Spleen (tissue), 11 donors: Measurements from ENCODE around the gene RUFY3. TPM values are rescaled to one million over a fixed set of nuclear protein-coding genes. Genes with fewer than 3 reads are reported as not detected.
"Not testable (repeated sequence)": the region's sequence is repeated elsewhere in the genome, so short reads cannot be mapped to it uniquely, and the experiment has no call there.

ENCODE experiments used
- DNase-seq: peaks from one replicate; pipeline ENCODE4 v3.0.0-alpha.2; 2020
- H3K27ac ChIP-seq, 8 donors: fragments of 200-600 bp; sonication (generic) in 7 of 8; 1 replicate in 4 of 8; 2 replicates in 4 of 8; pipeline versions ENCODE4 v1.5.0 to v1.8.0; 2016 to 2021; ENCODE audit warnings: inconsistent platforms in 4 of 8, mild to moderate bottlenecking in 4 of 8, moderate library complexity in 1 of 8
- H3K27me3 ChIP-seq, 7 donors: fragments of 200-600 bp; sonication (generic) in 6 of 7; replicated peaks in 1 of 7; 1 replicate in 4 of 7; 2 replicates in 3 of 7; pipeline versions ENCODE4 v1.5.0 to v1.8.0; 2016 to 2021; ENCODE audit warnings: inconsistent platforms in 3 of 7, mild to moderate bottlenecking in 1 of 7
- H3K36me3 ChIP-seq, 6 donors: fragments of 200-600 bp; sonication (generic) in 5 of 6; 1 replicate in 4 of 6; 2 replicates in 2 of 6; pipeline versions ENCODE4 v1.5.0 to v1.8.0; 2016 to 2021; ENCODE audit warnings: inconsistent platforms in 2 of 6
- H3K4me1 ChIP-seq, 6 donors: fragments of 200-600 bp; sonication (generic) in 5 of 6; 1 replicate in 3 of 6; 2 replicates in 3 of 6; pipeline versions ENCODE4 v1.5.0 to v1.8.0; 2016 to 2021; ENCODE audit warnings: inconsistent platforms in 3 of 6
- H3K4me3 ChIP-seq, 8 donors: fragments of 200-600 bp; sonication (generic) in 7 of 8; 1 replicate in 4 of 8; 2 replicates in 4 of 8; pipeline versions ENCODE4 v1.5.0 to v1.8.0; 2016 to 2021; ENCODE audit warnings: inconsistent platforms in 4 of 8, mild to moderate bottlenecking in 4 of 8, moderate library complexity in 2 of 8
- H3K9me3 ChIP-seq, 8 donors: fragments of 200-600 bp; sonication (generic) in 7 of 8; 1 replicate in 4 of 8; 2 replicates in 4 of 8; pipeline versions ENCODE4 v1.5.0 to v1.8.0; 2016 to 2021; ENCODE audit warnings: inconsistent platforms in 4 of 8
- CTCF ChIP-seq, 11 experiments: fragments of 200-600 bp in 7 of 11; fragments of 450-650 bp in 4 of 11; sonication (generic) in 4 of 11; IDR thresholded peaks in 8 of 11; conservative IDR thresholded peaks in 3 of 11; 1 replicate in 7 of 11; 2 replicates in 4 of 11; pipeline versions ENCODE4 v1.4.0 to v1.8.0; 2016 to 2021; ENCODE audit warnings: antibody characterized with exemption in 11 of 11, inconsistent platforms in 4 of 11, mild to moderate bottlenecking in 1 of 11
- POLR2A ChIP-seq, 3 donors: fragments of 450-650 bp; IDR thresholded peaks; one replicate each; pipeline ENCODE4 v1.5.1; 2017; ENCODE audit warnings: antibody characterized with exemption in 3 of 3, mild to moderate bottlenecking in 1 of 3
- POLR2AphosphoS5 ChIP-seq, 3 donors: sonication (generic); formaldehyde crosslinking; IDR thresholded peaks; one replicate each; pipeline ENCODE4 v1.5.1; 2017; ENCODE audit warnings: antibody characterized with exemption in 3 of 3
- WGBS, 5 donors: extraction: QIAGEN DNeasy Blood & Tissue Kit in 3 of 5; methylation state at CpG; one replicate each; pipeline versions ENCODE4 v1.1.5 to v1.1.7; 2013 to 2018; 5-methylcytosine and 5-hydroxymethylcytosine counted together
- intact Hi-C: fragments of 100-400 bp; cut with DNase I; formaldehyde crosslinking; loops from one replicate; pipeline ENCODE4 v1.15.0; 2023; ENCODE audit warnings: low total_unique reads
- polyA plus RNA-seq, 3 donors: library from polyadenylated mRNA; stranded (reverse); fragments of 200-250 nt; gene quantifications; one replicate each; pipeline ENCODE4 v1.2.1, GENCODE V29; 2013
- total RNA-seq, 7 donors: library from RNA; depleted of rRNA in 3 of 7; stranded (reverse); fragments of >200 nt in 3 of 7; fragmentation: NEBNext Ultra II Directional in 4 of 7; extraction: Animal tissue kit (Norgen Biotek cat#: 25700) in 4 of 7; gene quantifications; one replicate each; pipeline versions ENCODE4 v1.1.0 to v1.2.1, GENCODE V29; 2016 to 2021
- donor health status: healthy with polysubstance abuse.
- donor health status: DM: no; HTN: no; CAD: no; lungs with moderate emphysema.
- donor health status: DM: no; HTN: no; CAD: no.
- donor health status: Bipolar disorder and iron deficiency.
- donor health status: healthy.
- donor health status: DM: no; HTN: no; CAD: no.
- donor health status: DM: yes; HTN: yes; CAD: no.

RUFY3 gene
- total and polyA plus RNA-seq, 10 donors: 19.2 to 96.8 (median 76.2) TPM

- H3K9me3 ChIP-seq: no peaks in the 10 kb centered on the region
- DNase-seq: no peak
- H3K4me1 ChIP-seq: peaks cover 0 to 20% (median 3%) of the 10 kb centered on the region in 6 donors
- WGBS, 5 donors: 83 to 95% (median 86%) methylated on average over 11 of the region's 11 CpGs
- intact Hi-C loops: no loop called here
- TF ChIP-seq POLR2AphosphoS5 (IDR thresholded peaks at IDR 0.05) (no peak), CTCF (IDR thresholded peaks at IDR 0.05 in 8 of 11, conservative IDR thresholded peaks at IDR 0.05 in 3 of 11) (no peak), POLR2A (IDR thresholded peaks at IDR 0.05) (no peak)
- H3K27me3 ChIP-seq: no peaks in the 10 kb centered on the region
- no peak overlapping the region for H3K4me3 ChIP-seq
- peaks cover 0 to 3% (median 0%) of the 10 kb centered on the region in 6 donors for H3K36me3 ChIP-seq
- H3K27ac ChIP-seq: no peak overlapping the region
Observed at GRCh38 chr4:70728091-70728490, 6.3 kb downstream of the RUFY3 start.

- H3K9me3 ChIP-seq, H3K4me3 ChIP-seq, H3K36me3 ChIP-seq, H3K27me3 ChIP-seq, intact Hi-C loops, DNase-seq: not testable (repeated sequence)
- Histone ChIP-seq H3K27ac (peak overlapping the region in 3 of 8 donors; percentile 80 to 86 (median 85)), H3K4me1 (peaks cover 35 to 63% (median 46%) of the 10 kb centered on the region in 6 donors)
- WGBS, 5 donors: 93 to 97% (median 95%) methylated on average over 9 of the region's 9 CpGs
Observed at GRCh38 chr4:70732878-70733277, 11.1 kb downstream of the RUFY3 start.

- H3K27ac ChIP-seq: peak overlapping the region; percentile 53 to 90 (median 86)
Observed at GRCh38 chr4:70734168-70734954, 12.6 kb downstream of the RUFY3 start.

GRCh38 chr4:70734971-70735370, 13.2 kb downstream of the RUFY3 start:
- Histone ChIP-seq H3K36me3 (no peaks in the 10 kb centered on the region), H3K4me3 (peak overlapping the region in 6 of 8 donors; percentile 24 to 61 (median 30)), H3K27ac (peak overlapping the region; percentile 53 to 90 (median 86)), H3K4me1 (peaks cover 35 to 80% (median 46%) of the 10 kb centered on the region in 6 donors), H3K9me3 (no peaks in the 10 kb centered on the region), H3K27me3 (no peaks in the 10 kb centered on the region)
- intact Hi-C loops: no loop called here
- 3 to 6% (median 3%) methylated on average over 3 of the region's 3 CpGs for whole genome bisulfite sequencing, 5 donors
- TF ChIP-seq POLR2AphosphoS5 (IDR thresholded peaks at IDR 0.05): no peak
- TF ChIP-seq POLR2A (IDR thresholded peaks at IDR 0.05): no peak
- peak in 1 of 11 experiments; percentile 6 for TF ChIP-seq CTCF (IDR thresholded peaks at IDR 0.05 in 8 of 11, conservative IDR thresholded peaks at IDR 0.05 in 3 of 11)
- DNase-seq: no peak

More at GRCh38 chr4:70734168-70734954, 12.6 kb downstream of the RUFY3 start:
- intact Hi-C loops: no loop called here
- no peak for DNase-seq
- no peaks in the 10 kb centered on the region for H3K9me3 ChIP-seq
- no peaks in the 10 kb centered on the region for H3K36me3 ChIP-seq
- 0 to 4% (median 1%) methylated on average over 5 of the region's 5 CpGs for WGBS, 5 donors
- no peaks in the 10 kb centered on the region for H3K27me3 ChIP-seq
- no peak for TF ChIP-seq POLR2AphosphoS5 (IDR thresholded peaks at IDR 0.05)
- TF ChIP-seq POLR2A (IDR thresholded peaks at IDR 0.05): peak in 1 of 3 donors; percentile 20
- TF ChIP-seq CTCF (IDR thresholded peaks at IDR 0.05 in 8 of 11, conservative IDR thresholded peaks at IDR 0.05 in 3 of 11): peak in 3 of 11 experiments; percentile 7 to 28 (median 14)
- peaks cover 35 to 74% (median 46%) of the 10 kb centered on the region in 6 donors for H3K4me1 ChIP-seq
- H3K4me3 ChIP-seq: peak overlapping the region in 7 of 8 donors; percentile 4 to 61 (median 28)
